Stimulated activated CD4-positive, alpha-beta T cell treated with anti-CD3 and anti-CD28 coated beads, Interleukin-4, amount 100 ng/mL, for 24 hours (primary cell): ENCODE data around the gene SCUBE1.

Experiments
- DNase-seq: peaks from one replicate; pipeline ENCODE4 v3.0.0-alpha.2; 2020

SCUBE1 gene

DNA sequence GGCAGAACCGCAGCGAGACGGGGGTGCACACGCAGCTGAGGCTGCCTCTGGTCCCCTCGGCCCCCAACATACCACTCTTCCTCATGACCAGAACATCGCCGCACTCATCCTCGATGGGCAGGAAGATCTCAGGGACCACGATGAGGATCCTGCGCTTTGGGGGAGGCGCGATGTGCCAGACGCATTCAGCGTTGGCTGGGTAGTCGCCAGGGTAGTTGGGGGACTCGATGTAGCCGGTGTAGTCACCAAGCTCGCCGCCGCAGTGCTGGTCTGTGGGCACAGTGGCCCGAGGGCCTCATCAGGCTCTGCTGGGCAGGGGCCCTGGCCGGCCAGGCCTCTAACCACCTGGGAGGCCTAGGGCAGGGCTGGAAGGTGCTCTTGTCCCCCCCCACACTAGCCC lies 133.2 kb downstream of the SCUBE1 start:
- DNase-seq, result no peak

DNA sequence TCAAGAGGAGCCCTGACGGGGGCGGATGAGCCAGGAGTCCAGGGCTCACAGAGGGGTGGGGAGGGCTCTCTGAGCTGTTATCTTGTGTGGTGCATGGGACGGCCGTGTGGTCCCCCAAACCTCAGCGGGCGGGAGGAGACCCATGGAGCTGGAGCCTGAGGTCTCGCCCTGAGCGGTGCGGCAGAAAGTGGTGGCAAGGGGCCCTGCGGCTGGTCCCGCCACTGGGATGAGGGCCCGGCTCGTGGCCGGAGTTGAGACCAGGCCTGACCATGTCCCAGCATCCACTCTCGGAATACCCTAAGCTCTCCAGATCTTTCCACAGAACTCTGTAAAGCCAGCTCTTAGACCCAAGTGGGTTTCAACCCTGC lies 133.7 kb downstream of the SCUBE1 start:
- DNase-seq, result no peak

DNA sequence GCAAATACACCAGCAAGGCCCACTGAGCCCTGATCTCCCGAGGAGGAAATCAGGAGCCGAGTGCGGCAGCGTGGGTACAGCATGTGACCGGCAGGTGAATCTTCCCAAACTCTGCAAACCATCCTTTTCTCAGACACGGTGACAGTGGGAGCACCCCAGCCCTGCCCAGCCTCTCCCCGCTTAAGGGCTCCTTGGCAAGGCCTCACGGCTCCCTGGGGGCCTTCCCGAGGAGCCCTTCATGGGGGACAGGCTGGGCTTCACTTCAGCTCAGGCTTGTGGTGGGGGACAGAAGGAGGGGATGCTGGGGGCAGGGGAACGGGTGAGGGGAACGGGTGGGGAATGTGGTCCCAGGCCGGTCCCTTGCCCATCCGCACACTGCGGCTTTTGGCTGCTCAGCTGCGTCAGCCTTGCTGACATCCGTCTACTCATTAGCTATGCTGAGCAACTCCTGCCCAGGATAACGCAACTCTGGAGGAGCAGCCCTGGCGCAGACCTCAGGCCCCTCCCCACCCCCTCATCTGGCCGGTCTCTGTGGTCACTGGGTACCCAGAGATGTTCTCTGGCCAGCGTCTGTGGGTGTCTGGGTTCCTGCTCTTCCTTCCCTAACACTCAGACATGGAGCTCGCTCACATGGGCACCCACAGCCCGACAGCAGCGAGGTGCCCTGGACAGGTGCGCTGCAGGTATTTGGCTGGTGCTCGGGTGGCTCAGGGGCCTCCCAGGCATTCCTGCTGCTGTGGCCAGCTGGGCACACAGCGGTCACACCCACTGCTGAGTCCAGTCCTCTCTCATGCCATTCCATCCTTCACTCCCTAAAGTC lies 134.3 kb downstream of the SCUBE1 start:
- DNase-seq, result no peak

DNA sequence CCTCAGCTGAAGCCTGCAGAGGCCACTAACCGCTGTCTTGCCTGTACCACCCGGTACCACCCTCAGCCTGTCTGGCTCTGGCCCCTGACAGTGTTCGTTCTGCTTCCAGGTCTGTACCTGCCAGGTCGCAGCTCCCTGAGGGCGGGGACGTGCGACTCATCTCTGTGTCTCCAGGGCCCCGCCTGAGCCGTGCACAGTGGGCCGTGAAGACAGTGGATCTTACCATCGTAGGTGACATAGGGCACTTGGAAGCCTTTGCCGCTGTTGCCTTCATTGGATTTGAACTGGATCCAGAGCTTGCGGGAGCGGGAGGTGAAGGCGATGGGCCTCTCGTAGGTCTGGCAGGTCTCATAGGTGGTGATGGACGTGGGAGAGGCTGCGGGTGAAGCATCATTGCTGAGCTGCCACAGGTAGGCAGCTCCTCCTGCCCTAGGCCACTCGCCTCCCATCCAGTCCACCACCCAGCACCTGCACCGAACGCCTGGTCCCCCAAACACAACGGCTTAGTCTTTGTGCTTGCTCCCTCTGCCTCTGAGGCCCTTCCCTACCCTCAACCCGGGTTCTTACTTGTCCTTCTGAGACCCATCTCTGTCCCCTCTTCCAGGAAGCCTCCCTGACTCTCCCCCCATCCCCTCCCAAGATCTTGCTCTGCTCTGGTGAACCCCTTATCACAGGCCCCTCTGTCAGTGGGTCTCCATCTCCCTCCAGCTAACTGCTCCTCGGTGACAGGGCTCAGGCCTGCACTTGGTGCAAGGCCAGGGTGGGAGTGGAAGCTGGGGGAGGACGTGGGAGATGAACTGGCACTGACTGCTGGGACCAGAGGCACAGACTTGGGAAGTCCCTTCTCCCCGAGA lies 135.1 kb downstream of the SCUBE1 start:
- no peak for DNase-seq

DNA sequence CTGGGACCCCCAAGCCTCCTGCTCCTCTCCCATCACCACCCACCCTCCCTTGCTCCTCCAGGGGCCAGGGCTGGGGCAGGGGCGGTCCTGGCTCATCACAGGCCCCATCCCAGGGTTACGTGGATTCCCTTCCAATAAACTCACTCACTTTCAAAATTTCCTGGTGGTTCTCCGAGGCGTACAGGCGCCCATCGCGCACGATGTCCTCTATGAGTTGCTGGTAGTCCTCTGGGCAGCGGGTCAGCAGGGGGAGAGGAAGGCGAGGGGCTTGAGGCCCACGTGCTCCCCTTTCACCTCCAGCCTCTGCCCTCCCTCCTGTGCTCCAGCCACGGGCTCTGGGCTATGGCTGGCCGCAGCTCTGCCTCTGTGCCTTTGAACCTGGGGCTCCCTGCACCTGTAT lies 135.8 kb downstream of the SCUBE1 start:
- no peak for DNase-seq

DNA sequence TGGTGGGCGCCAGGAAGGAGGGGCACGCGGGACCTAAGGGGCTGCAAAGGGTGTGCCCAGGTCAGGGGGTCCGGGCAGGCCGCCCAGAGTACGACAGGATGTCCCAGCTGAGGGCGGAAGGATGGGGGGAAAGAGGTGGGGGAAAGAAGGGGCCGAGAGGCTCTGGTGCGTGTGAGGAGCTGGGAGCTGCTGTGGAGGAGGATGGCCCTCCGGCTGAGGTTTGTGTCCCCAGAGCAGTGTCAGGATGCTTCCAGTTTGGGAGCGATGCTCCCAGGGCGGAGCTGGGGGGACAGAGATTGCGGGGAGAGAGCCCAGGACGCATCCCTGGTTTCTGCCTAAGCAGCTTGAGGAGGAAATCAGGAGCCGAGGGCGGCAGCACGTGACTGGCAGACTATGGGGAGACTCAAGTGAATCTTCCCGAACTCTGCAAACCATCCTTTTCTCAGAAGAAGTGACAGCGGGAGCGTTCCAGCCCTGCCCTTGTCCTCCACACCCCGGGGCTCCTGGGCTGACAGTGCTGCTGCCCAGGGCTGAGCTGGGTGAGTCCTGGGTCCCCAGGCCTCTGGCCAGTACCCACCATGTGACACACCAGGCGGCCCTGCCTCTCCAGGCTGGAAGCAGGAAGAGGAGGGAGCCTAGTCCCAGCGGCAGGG lies 136.5 kb downstream of the SCUBE1 start:
- DNase-seq, result no peak

DNA sequence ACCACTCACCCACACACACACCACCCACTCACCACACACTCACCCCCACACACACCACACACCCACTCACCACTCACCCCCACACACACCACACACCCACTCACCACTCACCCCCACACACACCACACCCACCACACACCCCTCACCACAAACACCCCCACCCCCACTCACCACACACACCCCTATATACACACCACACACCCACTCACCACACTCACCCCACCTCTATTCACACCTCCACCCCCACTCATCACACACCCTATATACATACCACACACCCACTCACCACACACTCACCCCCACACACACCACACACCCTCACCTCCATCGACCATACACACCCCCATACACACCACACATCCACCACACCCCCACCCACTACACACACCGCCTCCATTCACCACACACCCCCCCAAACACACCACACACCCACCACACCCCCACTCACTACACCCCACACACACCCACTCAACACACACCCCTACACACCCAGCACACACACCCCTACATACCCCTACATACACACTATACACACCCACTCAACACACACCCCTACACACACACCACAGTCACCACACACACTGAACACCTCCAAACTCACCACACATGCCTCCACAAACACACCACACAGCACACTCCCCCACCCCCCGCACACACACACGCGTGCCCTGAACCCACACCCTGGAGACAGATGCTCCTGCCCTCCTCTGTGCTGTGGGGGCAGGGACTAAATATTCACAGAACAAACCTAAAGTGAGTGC lies 137.2 kb downstream of the SCUBE1 start:
- no peak for DNase-seq

DNA sequence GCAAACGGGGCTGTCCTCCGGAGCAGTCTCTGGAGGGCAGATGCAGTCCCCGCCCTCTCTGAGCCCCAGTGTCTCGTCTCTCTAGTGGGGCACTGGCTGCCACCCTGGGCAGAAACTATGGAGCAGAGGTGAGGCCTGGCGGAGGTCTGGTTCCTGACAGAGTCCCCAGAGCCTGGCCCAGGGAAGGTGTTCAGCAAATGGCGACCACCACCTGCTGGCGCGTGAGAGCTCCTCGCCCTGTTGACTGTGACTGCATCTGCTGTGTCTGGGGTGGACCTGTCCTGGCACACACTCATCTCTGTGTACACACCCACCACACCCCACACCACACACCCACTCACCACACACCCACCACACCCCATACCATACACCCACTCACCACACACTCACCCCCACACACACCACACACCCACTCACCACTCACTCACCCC lies 137.9 kb downstream of the SCUBE1 start:
- DNase-seq, result no peak

DNA sequence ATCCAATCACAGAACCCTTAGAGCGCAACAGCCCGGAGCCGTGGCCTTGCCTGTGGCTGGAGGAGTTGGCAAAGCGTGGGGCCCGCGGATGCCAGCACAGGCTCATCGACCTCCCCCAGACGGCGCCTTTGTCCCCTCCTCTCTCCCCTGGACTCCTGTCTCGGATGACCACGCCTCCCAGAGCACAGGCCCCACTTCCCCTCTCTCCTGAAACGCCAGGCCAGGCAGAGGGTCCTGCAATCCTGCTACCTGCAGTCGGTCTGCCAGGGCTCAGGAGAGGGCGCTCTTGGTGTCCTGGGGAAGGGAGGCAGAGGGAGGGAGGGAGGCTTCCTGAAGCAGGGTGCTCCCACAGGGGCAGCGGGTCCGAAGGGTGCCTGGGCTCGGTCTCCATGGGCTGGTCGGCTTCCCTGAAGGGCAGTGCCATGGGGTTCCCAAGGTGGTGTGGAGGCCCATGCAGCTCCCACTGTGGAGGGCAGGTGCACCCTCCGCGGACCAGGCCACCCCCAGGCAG lies 139.6 kb downstream of the SCUBE1 start:
- no peak for DNase-seq

DNA sequence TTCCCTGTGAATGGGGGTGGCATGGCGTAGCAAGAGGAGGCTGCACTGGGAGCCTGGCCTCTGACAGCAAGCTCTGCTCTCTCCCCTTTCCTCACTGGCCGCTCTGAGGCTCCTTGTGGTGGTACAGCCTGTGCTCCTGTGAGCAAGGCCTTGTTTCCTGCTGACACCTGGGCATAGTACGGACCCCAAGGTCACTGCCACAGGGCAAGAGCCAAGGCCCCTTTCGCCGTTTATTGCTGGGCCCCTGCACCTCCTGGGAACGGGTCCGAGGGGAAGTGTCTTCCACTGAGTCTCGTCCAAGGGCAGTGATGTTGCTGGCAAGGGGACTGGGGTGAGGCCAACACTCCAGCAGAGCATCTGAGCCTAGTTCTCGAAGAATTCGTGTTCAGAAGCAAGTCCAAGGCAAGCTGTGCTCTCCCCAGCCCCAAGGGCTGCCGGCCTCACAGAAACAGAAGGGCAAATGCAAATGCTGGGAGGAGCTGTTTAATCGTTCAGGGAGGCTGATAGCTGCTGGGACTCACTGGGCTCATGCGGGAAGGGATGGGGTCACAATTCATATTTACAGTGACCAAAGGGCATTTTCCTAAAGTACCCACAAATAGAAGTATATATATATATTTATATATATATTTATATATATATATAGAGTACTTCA lies 140.3 kb downstream of the SCUBE1 start:
- DNase-seq, result no peak

DNA sequence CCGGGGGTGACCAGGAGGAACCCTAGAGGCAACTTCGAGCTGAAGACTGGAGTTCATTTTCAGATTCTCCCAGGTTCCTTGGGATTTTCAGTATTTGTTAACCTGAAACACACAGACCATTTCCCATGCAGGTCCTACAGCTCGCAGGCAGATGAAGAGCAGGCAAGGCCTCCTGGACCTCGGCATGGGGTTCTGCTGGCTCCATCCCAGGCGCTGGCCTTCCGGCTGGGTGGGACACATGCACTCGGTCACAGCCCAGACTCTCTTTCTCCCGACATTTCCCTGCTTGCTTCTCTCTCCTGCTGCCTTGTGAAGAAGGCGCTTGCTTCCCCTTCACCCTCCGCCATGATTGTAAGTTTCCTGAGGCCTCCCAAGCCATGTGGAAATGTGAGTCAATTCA lies 140.8 kb downstream of the SCUBE1 start:
- DNase-seq, result no peak

DNA sequence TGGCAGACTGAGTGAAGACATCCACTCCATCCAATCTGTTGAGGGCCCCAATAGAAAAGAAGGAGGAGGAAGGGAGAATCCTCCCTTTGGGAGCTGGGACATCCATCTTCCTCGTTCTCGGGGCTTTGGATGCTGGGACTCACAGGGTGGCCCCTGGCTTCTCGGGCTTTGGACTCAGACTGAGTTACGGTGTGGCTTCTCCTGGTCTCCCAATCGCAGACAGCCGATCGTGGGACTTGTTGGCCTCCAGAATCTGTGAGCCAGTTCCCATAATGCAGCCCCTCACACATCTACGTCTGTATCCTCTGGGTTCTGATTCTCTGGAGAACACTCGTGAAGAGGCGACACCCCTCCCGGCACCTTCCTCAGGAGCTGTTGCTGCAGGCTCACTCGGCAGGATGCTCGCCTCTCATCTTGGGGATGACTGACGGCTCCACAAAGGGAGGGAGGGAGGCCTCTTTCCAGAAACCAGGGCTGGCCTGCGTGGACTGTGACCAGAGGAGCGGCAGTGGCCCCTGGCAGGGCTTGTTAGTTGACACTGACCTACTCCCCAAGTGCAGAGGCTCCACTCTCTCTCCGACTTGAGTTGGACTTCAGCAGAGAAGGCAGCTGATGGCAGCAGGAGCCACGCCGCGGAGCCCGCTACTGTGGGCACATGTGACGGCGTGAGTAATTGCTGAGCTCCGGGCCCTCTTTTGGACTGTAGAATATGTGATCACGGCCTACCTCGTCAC lies 141.5 kb downstream of the SCUBE1 start:
- DNase-seq, result no peak

DNA sequence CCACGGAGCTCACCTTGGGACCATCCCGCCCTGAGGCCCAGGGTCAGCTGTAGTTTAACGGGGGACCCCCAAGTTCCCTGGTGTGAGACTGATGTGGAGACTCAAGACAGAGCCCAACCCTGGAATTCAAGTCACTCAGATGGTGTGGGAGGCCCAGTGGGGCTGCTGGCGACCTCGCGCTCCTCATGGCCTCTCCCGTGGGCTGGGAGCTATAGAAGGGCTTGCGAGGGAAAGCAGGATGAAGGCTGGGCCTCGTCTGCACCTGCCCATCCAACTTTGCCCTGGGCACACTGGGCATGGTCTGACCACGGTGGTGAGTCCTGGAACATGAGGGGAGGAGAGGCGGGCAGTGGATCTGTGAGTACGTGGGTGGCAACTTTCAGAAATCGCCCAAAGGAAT lies 142.6 kb downstream of the SCUBE1 start:
- no peak for DNase-seq

DNA sequence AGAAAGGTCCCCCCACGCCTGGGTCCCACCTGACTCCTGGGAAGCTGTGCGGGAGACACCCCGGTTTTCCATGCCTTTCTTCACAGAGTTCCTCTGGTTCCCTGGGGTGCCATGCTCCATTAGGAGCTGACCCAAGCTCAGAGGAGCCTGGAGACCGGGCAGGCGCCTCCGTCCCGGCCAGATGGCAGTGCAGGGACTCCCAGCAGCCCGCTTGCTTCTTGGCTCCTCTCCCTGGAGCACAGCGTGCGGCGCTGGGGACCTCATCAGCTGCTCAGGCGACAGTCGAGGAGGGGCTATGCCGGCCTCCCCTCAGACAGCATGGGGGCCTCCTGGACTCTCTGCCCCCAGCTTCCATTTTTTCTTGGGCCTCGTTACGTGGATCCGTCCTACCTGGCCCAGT lies 143.1 kb downstream of the SCUBE1 start:
- DNase-seq, result no peak

DNA sequence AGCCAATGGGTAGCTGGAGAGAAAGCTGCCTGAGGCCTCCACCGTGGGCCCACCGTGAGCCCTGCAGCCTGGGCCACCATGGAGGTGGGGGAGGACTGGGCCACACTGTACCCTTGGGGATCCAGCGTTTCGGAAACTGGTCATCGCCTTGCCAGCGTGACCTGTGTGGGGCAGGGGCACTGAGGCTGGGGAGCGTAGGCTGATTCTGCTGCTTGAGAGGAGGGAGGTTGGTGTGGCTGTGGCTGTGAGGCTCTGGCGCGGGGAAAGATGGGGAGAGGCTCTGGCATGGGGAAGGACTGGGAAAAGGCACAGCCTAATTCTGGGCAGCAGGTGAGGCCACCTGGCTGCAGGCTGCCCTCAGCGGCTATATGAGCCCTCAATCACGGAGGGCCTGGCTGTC lies 143.6 kb downstream of the SCUBE1 start:
- DNase-seq, result no peak

DNA sequence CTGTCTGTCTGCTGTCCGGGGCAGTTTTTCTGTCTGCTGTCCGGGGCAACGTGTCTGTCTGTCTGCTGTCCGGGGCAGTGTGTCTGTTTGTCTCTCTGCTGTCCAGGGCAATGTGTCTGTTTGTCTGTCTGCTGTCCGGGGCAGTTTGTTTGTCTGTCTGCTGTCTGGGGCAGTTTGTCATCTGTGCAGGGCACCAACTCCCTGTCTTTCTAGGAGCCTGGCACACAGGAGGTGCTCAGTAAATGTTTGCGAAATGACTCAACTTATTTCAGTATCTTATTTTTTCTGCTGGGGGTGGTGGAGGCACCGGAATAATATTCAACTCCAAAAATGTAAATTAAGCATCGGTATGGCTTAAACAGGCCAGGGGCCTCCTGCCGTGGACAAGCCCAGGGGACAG lies 144.2 kb downstream of the SCUBE1 start:
- DNase-seq, result no peak

DNA sequence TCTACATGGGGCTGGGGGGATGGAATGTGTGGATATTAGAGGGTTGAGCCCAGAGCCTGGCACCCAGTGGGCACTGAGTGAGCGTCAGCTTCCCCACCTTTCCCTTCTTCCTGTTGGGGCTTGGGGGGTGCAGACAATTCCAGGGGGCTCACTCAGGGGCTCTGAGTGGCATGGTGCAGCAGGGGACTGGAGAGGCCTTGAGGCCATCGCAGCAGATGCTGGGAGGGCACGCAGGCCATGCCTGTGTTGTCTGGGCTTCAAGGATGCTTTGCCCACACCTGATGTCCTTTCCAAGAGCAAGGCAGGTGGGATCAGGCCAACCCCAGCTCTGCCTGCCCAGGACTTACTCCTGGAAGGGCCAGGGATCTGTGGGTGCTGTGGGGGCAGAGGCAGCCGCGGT lies 145.0 kb downstream of the SCUBE1 start:
- DNase-seq, result no peak

DNA sequence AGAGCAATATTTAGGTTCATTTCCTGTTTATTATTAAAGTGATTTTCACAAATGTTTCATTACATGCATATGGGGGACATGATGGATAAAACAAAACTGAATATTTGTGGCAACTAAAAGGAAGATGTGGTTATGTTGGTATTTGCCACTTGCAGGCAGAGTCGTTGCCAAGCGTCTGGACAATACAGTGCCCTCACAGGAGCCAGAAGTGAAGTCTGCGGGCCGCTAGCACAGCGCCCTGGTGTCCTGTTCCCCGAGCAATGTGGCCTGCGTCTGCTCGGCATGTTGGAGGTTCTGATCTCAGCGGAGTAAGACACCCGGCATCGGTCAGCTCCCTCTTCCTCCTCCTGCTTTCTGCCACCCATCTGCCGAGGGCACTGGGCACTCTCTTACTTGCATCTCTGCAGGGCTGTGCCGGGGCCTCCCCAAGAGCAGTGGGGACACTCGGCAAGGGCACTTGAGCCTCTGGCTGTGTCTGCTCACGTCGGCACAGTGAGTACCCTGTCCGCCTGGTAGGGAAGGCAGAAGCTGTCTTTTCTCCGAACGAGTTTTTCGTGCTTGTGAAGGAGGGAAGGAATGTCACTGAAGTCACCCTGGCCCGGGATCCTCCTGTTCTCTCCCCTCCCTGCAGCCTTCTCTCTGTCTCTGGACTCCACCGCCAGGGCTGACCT lies 145.8 kb downstream of the SCUBE1 start:
- no peak for DNase-seq

DNA sequence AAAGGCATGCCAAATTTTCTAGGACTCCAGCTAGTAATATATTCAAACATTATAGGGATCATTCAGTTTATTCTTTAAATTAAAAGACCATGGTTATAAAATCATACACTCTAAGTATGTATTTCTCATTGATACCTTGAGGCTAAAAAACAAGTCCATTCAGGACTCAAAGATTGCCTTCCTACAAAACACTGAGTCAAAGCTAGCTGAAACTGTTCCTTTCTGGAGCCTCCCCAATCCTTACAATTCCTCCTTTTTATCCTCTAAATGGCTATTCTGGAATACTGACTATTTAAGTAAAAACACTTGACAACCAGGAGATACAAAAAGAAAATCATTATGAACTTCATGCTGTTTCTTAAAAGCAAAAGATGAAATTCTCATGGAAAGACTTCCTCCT lies 151.3 kb downstream of the SCUBE1 start:
- DNase-seq, result no peak

DNA sequence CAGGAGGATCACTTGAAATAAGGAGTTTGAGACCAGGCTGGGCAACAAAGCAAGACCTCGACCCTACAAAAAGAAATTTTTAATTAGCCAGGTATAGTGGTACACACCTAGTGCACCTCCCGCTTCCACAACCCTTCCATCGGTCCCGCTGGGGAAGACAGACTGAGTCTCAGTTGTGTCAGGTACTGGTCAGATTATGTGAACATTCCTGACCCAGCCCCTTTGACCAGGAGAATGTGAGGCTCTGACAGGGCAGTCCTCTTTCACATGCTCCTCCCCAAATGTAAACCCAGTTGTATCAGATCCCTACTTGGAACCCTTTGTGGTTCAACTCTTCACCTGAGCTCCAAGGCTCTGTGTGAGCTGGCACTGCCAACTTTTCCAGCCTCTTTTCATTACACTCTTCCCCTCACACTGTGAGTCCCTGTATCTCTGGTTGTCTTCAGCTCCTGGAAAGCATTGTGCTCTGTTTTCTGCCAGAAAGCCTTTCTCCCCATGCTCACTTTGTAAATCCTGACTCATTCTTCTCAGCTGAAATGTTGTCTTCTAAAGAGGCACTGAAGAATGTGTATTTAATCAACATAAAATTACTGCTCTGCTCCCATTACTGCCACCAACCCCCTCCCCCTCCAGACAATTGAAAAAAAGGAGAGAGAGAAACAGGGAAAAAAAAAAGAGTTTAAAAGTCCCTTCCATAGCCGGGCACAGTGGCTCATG lies 154.2 kb downstream of the SCUBE1 start:
- no peak for DNase-seq
